ENCODE results near the gene NUP58.
A peak's percentile ranks its signal among the peaks of the same experiment; 100 is the strongest.
"Not testable (repeated sequence)": the region's sequence is repeated elsewhere in the genome, so short reads cannot be mapped to it uniquely, and the experiment has no call there.

NUP58 gene

GRCh38 chr13:25302121-25302520, 696 bp downstream of the NUP58 start:
- DNase-seq (ENCODE audit: low read depth), result no peak

- DNase-seq (ENCODE audit: low read depth), result no peak
Observed at GRCh38 chr13:25306671-25307464, 5.4 kb downstream of the NUP58 start.

- DNase-seq (ENCODE audit: low read depth), result no peak
Observed at GRCh38 chr13:25310891-25311290, 9.5 kb downstream of the NUP58 start.

DNA sequence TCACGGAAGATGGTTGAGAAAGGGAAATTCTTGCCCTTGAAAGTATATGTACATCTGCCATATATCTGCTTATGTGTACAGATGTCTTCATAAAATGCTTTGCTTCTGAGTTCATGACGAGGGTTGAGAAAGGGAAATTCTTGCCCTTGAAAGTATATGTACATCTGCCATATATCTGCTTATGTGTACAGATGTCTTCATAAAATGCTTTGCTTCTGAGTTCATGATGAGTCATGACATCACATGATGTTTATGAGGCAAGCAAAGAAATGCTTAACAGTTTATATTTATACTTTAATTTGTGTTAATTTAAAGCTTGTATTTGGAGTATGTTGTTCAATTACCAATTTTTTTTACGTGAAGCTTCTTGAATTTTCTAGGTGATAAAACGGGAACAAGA, 17.5 kb downstream of the NUP58 start:
- not testable (repeated sequence) for DNase-seq (ENCODE audit: low read depth)

DNA sequence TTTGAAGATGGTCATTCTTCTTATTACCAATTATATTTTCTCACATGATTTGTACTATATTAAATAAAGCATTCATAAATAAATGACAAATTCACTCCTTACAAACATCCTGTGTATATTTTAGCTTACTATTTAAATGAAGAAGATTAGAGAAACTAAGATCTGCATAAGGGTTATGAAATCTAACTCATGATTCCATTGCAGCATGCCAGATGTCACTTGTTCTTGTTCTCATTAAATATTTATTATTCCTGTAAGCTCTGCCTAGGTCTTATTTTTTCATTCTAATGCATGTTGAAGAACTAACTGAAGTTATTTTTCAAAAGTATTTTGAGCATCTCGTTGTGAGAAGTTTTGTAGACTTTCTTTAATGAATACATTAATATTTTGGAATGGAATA, 18.3 kb downstream of the NUP58 start:
- no peak for DNase-seq (ENCODE audit: low read depth)

DNA sequence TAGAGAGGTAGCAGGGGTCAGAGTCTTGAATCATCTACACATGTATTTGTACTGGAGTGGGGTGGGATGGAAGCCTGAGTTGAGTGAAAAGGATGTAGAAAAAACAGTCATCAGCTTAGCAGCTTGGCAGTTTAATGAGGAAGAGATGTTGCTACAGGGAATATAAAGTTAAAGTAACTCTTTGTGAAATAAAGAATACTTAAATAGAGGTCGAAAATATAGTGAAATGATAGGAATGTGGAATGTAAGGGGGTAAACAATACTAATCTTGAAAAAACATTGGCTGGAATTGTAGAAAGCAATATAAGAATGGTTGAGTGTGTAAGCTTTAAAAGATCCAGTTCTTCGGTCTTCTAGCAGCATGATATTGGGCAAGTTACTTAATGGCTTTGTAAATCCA, 22.7 kb downstream of the NUP58 start:
- no peak for DNase-seq (ENCODE audit: low read depth)

GRCh38 chr13:25329706-25330105, 28.3 kb downstream of the NUP58 start:
- DNase-seq (ENCODE audit: low read depth), result no peak

- no peak for DNase-seq (ENCODE audit: low read depth)
Observed at GRCh38 chr13:25330541-25330940, 29.1 kb downstream of the NUP58 start.

GRCh38 chr13:25335856-25336255, 34.4 kb downstream of the NUP58 start:
- no peak for DNase-seq (ENCODE audit: low read depth)

DNA sequence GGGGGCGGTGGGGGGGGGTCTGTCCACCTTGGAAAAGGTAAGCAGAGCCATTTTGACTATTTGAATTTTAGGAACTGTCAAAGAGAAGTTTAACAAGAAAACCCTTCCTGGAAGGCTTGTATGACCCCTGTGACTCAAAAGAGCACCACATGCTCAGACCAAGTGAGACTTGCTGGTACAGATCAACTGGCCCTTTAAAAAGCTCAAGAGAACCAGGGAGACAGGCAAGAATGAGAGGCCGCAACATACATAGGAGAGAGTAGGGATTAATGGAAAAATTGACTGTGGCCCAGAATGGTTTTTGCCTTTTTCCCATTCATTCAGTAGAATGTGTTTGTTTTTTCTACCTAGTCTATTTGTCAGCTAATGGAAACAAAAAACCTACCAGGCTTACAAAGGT, 44.2 kb downstream of the NUP58 start:
- no peak for DNase-seq (ENCODE audit: low read depth)

GRCh38 chr13:25347151-25347550, 45.7 kb downstream of the NUP58 start:
- DNase-seq (ENCODE audit: low read depth), result no peak

DNA sequence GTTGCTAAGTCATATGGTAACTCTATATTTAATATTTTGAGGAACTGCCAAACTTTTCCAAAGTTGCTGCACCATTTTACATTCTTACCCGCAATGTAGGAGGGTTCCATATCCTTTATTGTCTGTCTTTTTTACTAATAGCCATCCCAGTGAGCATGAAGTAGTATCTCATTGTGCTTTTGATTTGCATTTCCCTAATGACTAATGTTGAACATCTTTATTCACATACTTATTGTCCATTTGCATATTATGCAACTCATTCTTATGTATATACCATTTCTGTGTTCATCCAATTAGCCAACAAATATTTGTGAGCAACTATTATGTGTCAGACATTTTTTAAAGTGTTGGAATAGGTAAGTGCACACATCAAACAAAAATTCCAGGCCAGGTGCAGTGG, 50.0 kb downstream of the NUP58 start:
- DNase-seq (ENCODE audit: low read depth), result no peak

GRCh38 chr13:25352230-25352629, 50.8 kb downstream of the NUP58 start:
- DNase-seq (ENCODE audit: low read depth), result no peak

- no peak for DNase-seq (ENCODE audit: low read depth)
Observed at GRCh38 chr13:25352806-25353205, 51.4 kb downstream of the NUP58 start.

- DNase-seq (ENCODE audit: low read depth), result no peak
Observed at GRCh38 chr13:25353344-25353743, 51.9 kb downstream of the NUP58 start.

GRCh38 chr13:25354377-25354776, 53.0 kb downstream of the NUP58 start:
- no peak for DNase-seq (ENCODE audit: low read depth)

DNA sequence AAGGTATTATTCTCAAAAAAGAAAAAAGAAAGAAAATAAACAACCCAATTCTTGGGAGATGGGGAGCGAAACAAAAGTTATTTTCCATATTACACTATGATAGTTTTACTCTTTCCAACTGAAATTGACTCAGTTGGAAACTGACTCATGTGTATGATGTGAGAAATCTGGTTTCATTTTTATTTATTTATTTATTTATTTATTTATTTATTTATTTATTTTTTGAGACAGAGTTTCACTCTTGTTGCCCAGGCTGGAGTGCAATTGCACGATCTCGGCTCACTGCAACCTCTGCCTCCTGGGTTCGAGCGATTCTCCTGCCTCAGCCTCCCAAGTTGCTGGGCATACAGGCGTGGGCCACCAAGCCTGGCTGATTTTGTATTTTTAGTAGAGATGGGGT, 59.0 kb downstream of the NUP58 start:
- DNase-seq (ENCODE audit: low read depth), result not testable (repeated sequence)

DNA sequence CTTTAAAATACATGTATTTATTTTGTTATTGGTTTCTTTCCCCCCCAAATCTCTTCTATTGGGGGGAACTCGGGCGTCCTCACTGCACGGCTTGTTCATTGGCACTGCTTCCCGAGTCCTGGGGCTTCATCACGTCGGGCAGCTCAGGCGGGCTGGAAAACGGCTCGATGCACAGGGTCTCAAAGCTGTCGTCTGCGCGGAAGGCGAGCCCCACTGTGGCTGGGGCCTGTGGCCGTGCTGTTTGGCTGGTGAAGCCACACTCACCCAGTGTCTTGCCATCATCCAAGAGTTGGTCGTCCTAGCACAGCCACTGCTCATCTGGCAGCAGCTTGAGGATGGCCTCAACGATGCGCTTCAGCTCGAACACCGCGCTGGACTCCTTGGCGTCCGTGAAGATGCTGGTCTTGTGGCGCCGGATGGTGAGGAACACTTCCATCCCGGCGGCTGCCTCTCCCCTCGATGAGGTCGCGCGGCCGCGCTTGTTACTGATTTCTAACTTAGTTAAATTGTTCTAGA, 64.4 kb downstream of the NUP58 start:
- no peak for DNase-seq (ENCODE audit: low read depth)

GRCh38 chr13:25371158-25371874, 69.9 kb downstream of the NUP58 start:
- DNase-seq (ENCODE audit: low read depth), result no peak

DNA sequence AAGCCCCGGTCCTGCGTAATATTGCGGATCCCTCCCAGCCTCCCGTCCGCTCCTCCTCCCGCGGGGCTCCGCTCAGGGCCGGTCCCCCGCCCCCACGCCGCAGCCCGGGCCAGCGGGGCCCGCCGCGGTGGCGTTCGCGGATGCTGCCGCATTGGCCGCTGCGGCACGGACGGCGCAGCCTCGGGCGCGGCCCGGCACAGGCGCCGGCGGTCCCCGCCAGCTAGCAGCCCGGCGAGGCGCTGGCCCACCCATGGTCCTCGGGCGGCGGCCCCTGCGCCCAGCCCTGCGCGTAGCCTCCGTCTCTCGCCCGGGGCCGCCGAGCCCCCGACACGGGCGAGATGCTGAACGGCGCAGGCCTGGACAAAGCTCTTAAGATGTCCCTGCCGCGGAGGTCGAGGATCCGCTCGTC, 70.5 kb downstream of the NUP58 start, which contains the start of gene ATP8A2:
Gene ATP8A2, plus strand, starts transcription at position 100 of the 409 bp plus-strand sequence. Its CDS starts 239 bp downstream, at position 339.
- DNase-seq (ENCODE audit: low read depth), result no peak

DNA sequence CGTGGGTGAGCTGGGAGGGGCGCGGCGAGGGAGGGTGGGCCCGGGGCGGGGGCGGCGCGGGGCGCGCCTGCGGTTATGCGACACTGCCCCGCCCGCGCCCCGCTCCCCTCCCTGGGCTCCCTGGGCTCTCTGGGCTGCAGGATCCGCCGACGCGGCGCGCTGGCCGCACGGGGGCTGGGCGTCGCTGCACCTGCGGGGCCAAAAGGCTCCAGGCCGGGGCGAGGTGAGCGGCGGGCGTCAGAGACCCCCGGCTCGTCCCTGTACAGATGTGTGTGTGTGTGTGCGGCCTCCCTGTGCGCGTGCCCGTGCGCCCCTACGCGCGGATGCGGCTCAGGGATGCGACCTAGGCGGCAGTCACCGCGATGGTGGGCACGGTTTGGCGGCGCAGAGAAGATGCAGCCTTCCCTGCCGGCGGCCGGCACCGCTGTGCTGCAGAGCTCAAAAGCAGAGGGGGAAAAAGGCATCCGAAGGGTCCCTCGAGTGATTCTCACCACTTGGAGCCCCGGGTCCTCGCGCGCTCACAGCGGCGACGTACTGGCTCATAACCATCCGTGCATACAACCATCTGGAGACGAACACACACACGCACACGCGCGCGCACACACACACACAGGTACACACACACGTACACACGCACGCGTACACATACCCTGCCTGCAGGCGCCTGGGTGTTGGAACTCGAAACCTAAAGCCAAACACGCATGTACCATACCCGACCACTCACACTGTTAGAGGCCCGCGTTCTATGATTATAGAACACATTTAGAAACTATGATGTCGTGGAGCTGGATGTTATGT, 71.1 kb downstream of the NUP58 start:
- no peak for DNase-seq (ENCODE audit: low read depth)

DNA sequence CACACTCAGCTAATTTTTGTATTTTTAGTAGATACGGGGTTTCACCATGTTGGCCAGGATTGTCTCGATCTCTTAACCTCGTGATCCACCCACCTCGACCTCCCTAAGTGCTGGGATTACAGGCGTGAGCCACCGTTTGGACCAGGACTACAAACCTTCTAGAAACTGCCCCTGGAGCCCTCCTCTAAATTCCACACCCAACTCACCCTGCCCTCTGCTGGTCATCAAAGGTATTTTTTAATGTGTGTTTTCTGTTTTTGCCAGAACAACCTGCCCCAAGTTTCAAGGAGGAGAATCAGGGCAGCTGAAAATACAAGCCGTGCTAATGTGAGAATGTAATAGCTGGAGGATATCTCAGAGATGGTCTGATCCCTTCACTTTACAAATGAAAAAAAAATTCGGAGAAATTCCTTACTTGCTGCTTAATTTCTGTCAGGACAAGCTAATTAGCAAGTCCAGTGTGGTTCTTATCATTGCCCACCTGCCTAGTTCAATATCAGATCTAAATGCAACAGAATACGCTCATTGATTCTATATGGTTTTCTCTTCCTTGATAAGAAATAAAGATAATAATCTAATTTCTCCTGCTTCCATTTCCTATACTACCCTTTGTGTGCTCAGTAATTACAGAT, 74.4 kb downstream of the NUP58 start:
- DNase-seq (ENCODE audit: low read depth), result peak; percentile 9

Measured in activated T-cell treated with anti-CD3 and anti-CD28 coated beads for 1 hour (primary cell).